Left kidney (tissue), 2 donors: ENCODE data around the gene KANSL2. TPM values are rescaled to one million over a fixed set of nuclear protein-coding genes. Genes with fewer than 3 reads are reported as not detected.
"Not testable (repeated sequence)": the region's sequence is repeated elsewhere in the genome, so short reads cannot be mapped to it uniquely, and the experiment has no call there.

Source experiments
- DNase-seq: peaks from one replicate; pipeline ENCODE4 v3.0.0-alpha.2; 2013
- polyA plus RNA-seq: library from polyadenylated mRNA; unstranded; fragments of 120-200 nt; gene quantifications from one replicate; pipeline ENCODE4 v1.2.1, GENCODE V29; 2013; ENCODE audit not compliant: insufficient read length

KANSL2 gene
- polyA plus RNA-seq, 1 donor = 63.5 TPM

- DNase-seq = no peak
Observed at GRCh38 chr12:48686615-48687334, 4.7 kb upstream of the KANSL2 start.

- no peak for DNase-seq
Observed at GRCh38 chr12:48686037-48686595, 4.1 kb upstream of the KANSL2 start.

GRCh38 chr12:48683534-48683933, 1.5 kb upstream of the KANSL2 start:
- no peak for DNase-seq

GRCh38 chr12:48682927-48683326, 889 bp upstream of the KANSL2 start:
- no peak for DNase-seq

- not testable (repeated sequence) for DNase-seq
Observed at GRCh38 chr12:48682533-48682905, 481 bp upstream of the KANSL2 start.

GRCh38 chr12:48681399-48681709, 684 bp downstream of the KANSL2 start:
- DNase-seq = no peak

GRCh38 chr12:48680861-48681260, 1.2 kb downstream of the KANSL2 start:
- DNase-seq = no peak

- DNase-seq = no peak
Observed at GRCh38 chr12:48678551-48679185, 3.4 kb downstream of the KANSL2 start.

- no peak for DNase-seq
Observed at GRCh38 chr12:48671231-48671856, 10.7 kb downstream of the KANSL2 start.

- DNase-seq = no peak
Observed at GRCh38 chr12:48668996-48669395, 13.0 kb downstream of the KANSL2 start.

GRCh38 chr12:48659863-48660262, 22.2 kb downstream of the KANSL2 start:
- no peak for DNase-seq

GRCh38 chr12:48651681-48652080, 30.4 kb downstream of the KANSL2 start:
- DNase-seq = no peak

- DNase-seq = not testable (repeated sequence)
Observed at GRCh38 chr12:48645354-48645753, 36.7 kb downstream of the KANSL2 start.

GRCh38 chr12:48643011-48643410, 39.0 kb downstream of the KANSL2 start:
- DNase-seq = no peak

- DNase-seq = not testable (repeated sequence)
Observed at GRCh38 chr12:48641752-48642555, 40.1 kb downstream of the KANSL2 start.

- no peak for DNase-seq
Observed at GRCh38 chr12:48640854-48641253, 41.2 kb downstream of the KANSL2 start.

- no peak for DNase-seq
Observed at GRCh38 chr12:48640428-48640827, 41.6 kb downstream of the KANSL2 start.

- no peak for DNase-seq
Observed at GRCh38 chr12:48631071-48631470, 51.0 kb downstream of the KANSL2 start.

- DNase-seq = no peak
Observed at GRCh38 chr12:48630346-48630745, 51.7 kb downstream of the KANSL2 start.

- DNase-seq = no peak
Observed at GRCh38 chr12:48629541-48629940, 52.5 kb downstream of the KANSL2 start.

GRCh38 chr12:48627556-48627955, 54.5 kb downstream of the KANSL2 start:
- DNase-seq = no peak

- not testable (repeated sequence) for DNase-seq
Observed at GRCh38 chr12:48622997-48623396, 59.0 kb downstream of the KANSL2 start.
